Testis (tissue), 2 donors: ENCODE data around the gene PSMG2.

ENCODE experiments used
- CTCF ChIP-seq, 3 experiments: fragments of 450-650 bp in 2 of 3; fragments of 200-600 bp in 1 of 3; sonication (generic) in 1 of 3; IDR thresholded peaks; one replicate each; pipeline ENCODE4 v1.5.1; 2016 to 2019; ENCODE audit warnings: antibody characterized with exemption in 3 of 3, mild to moderate bottlenecking in 2 of 3, moderate library complexity in 1 of 3
- POLR2A ChIP-seq: fragments of 450-650 bp; IDR thresholded peaks from one replicate; pipeline ENCODE4 v1.6.1; 2017; ENCODE audit warnings: antibody characterized with exemption, mild to moderate bottlenecking, moderate library complexity

DNA sequence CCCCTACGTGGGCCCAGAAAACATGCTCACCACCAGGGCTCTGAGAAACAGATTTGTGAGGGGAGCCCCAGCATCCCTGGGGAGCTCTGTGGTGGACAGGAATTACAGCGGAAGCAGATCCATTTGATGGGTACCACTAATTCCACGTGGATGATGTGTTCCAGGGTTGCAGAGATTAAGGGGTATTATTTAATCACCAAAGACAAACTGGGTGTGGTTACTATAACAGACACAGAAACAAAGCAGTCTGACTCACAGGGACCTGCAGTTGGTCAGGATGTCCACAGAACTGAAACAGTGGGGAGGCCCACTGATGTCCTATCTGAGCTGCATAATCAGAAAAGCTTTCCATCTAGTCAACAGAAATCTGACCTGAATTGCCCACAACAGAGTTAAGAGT lies 65.8 kb downstream of the PSMG2 start:
- TF ChIP-seq CTCF (IDR thresholded peaks at IDR 0.05), result no peak
- no peak for TF ChIP-seq POLR2A
